Epithelial cell of proximal tubule (primary cell): ENCODE data around the gene CYB5D1. TPM values are rescaled to one million over a fixed set of nuclear protein-coding genes. Genes with fewer than 3 reads are reported as not detected.

Experiments
- DNase-seq: peaks from one replicate; pipeline ENCODE4 v3.0.0-alpha.2; 2011; ENCODE audit warnings: low read depth
- H3K4me3 ChIP-seq: 2 replicates; pipeline ENCODE4 v1.5.1; 2011; ENCODE audit warnings: low read depth, mild to moderate bottlenecking, low read length
- CTCF ChIP-seq: conservative IDR thresholded peaks from 2 replicates; pipeline ENCODE4 v1.5.1; 2012; ENCODE audit warnings: low read depth, mild to moderate bottlenecking, low read length
- total RNA-seq: library from RNA; depleted of rRNA; stranded (reverse); fragments of >200 nt; gene quantifications from 2 replicates; pipeline ENCODE4 v1.2.3, GENCODE V29; 2015

Gene CYB5D1
- total RNA-seq, 1 donor from 2014 or later, result 5.1 TPM

DNA sequence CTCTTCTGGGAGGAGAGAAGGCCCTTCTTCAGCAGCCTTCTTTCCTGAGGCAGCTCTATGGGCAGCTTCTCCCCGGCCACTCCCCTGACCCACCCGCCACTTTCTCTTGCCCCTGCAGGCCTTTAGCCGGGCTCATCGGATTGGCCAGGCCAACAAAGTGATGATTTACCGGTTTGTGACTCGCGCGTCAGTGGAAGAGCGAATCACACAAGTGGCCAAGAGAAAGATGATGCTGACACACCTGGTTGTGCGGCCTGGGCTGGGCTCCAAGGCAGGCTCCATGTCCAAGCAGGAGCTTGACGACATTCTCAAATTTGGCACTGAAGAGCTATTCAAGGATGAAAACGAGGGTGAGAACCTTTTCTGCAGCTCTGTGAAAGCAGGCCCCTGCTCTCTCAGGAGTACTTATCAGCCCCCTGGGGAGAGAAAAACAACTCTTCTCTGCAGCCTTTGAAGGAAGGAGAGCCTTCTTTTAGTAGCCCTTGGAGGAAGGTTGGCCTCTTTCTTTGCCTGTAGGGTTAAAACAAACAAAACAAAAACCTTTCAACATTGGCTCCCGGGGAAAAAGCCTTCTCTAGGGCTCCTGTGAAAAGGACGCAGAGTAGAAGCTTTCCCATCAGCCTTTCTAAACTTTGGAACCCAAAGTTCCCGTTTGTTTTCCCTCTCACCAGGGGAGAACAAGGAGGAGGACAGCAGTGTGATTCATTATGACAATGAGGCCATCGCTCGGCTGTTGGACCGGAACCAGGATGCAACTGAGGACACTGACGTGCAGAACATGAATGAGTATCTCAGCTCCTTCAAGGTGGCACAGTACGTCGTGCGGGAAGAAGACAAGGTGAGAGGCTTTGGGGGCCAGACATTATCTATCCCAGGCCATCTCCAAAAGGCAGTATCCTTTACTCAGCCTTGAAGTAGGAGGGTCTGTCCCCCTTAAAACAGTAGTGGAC lies 45.6 kb downstream of the CYB5D1 start:
- TF ChIP-seq CTCF, result no peak
- no peak overlapping the region for H3K4me3 ChIP-seq
- no peak for DNase-seq

DNA sequence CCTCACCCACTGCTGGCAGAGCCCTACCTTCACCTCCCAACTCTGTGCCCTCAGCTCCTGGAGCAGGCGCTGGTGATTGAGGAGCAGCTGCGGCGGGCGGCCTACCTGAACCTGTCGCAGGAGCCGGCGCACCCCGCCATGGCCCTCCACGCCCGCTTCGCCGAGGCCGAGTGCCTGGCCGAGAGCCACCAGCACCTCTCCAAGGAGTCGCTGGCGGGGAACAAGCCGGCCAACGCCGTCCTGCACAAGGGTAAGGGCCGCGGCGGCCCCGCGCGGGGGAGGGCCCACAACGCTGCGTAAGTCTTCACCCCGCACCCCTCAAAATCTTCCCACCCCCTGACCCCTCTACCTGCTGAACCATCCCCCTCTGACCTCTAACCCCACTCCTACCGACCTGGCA lies 51.3 kb downstream of the CYB5D1 start:
- H3K4me3 ChIP-seq, result no peak overlapping the region
- no peak for TF ChIP-seq CTCF
- DNase-seq, result no peak

DNA sequence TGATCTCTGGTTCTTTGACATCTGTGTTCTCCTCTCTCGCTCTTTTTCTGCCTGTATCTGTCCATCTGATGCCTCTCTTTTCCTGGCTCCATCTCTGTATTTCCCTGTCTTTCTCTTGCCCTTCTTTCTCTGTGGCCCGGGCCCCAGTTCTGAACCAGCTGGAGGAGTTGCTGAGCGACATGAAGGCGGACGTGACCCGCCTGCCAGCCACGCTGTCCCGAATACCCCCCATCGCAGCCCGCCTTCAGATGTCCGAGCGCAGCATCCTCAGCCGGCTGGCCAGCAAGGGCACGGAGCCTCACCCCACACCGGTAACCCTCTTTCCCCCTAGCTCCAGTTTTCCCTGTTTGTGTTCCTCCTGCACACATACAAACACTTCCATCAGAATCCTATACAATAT lies 52.5 kb downstream of the CYB5D1 start:
- H3K4me3 ChIP-seq, result no peak overlapping the region
- no peak for DNase-seq
- no peak for TF ChIP-seq CTCF

DNA sequence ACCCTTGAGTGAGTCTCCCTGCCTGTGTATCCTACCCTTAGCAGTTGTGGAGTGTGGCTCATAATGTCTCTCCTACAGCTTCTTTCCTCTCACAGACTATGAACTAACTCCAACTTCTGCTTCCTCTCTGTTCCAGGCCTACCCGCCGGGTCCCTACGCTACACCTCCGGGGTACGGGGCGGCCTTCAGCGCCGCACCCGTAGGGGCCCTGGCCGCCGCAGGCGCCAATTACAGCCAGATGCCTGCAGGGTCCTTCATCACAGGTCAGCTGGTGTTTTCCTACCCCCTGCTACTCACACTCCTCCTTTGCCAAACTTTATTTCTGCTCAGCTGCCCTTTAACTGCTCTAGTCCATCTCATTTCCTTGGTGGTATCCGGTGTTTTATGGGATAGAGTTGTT lies 52.9 kb downstream of the CYB5D1 start:
- TF ChIP-seq CTCF, result no peak
- no peak overlapping the region for H3K4me3 ChIP-seq
- no peak for DNase-seq

- no peak for DNase-seq
- TF ChIP-seq CTCF, result no peak
- H3K4me3 ChIP-seq, result no peak overlapping the region
Observed at GRCh38 chr17:7911116-7911515, 53.3 kb downstream of the CYB5D1 start.

Other genes with a start within 250 kb of the CYB5D1 start
- 49.9 and 53.6 TPM in 2 replicates for gene FXR2, start 243.1 kb upstream of the CYB5D1 start, total RNA-seq
- gene SAT2, start 230.2 kb upstream of the CYB5D1 start, total RNA-seq, result 32.6 and 43.4 TPM in 2 replicates
- gene SHBG, start 227.9 kb upstream of the CYB5D1 start, total RNA-seq, result not detected in 2 replicates
- gene ATP1B2, start 207.1 kb upstream of the CYB5D1 start, total RNA-seq, result not detected in 2 replicates
- 49.4 and 89.4 TPM in 2 replicates for gene TP53, start 170.5 kb upstream of the CYB5D1 start, total RNA-seq
- 14.9 and 41.6 TPM in 2 replicates for gene WRAP53, start 169.5 kb upstream of the CYB5D1 start, total RNA-seq
- gene EFNB3, start 152.8 kb upstream of the CYB5D1 start, total RNA-seq, result 0.94 and 1.7 TPM in 2 replicates
- gene DNAH2, start 140.3 kb upstream of the CYB5D1 start, total RNA-seq, result not detected in 2 replicates
- gene KDM6B, start 23.8 kb upstream of the CYB5D1 start, total RNA-seq, result 1.9 and 2.7 TPM in 2 replicates
- 7.3 and 19.8 TPM in 2 replicates for gene TMEM88, start 2.9 kb upstream of the CYB5D1 start, total RNA-seq
- gene NAA38, start 444 bp upstream of the CYB5D1 start, total RNA-seq, result 108 and 146 TPM in 2 replicates
- gene CHD3, start 30.8 kb downstream of the CYB5D1 start, total RNA-seq, result 30.3 and 40.7 TPM in 2 replicates
- 0.35 and 0.65 TPM in 2 replicates for gene RNF227, start 58.3 kb downstream of the CYB5D1 start, total RNA-seq
- 0.06 and 1.2 TPM in 2 replicates for gene KCNAB3, start 71.9 kb downstream of the CYB5D1 start, total RNA-seq
- gene TRAPPC1, start 73.9 kb downstream of the CYB5D1 start, total RNA-seq, result 76.1 and 95.3 TPM in 2 replicates
- gene CNTROB, start 74.2 kb downstream of the CYB5D1 start, total RNA-seq, result 26.8 and 44.9 TPM in 2 replicates
- gene GUCY2D, start 144.6 kb downstream of the CYB5D1 start, total RNA-seq, result not detected in 2 replicates
- 0.07 and 1.3 TPM in 2 replicates for gene ALOX15B, start 181.1 kb downstream of the CYB5D1 start, total RNA-seq
- gene ALOX12B, start 229.7 kb downstream of the CYB5D1 start, total RNA-seq, result 0.35 TPM in 1 of 2 replicates, not detected in the other